SW 1271 (cell line): ENCODE results near the gene RAB3B.

Experiments used
- DNase-seq, 2 experiments: peaks; one replicate each; lab custom pipeline; 2025; lab: John Stamatoyannopoulos, UW

The RAB3B gene

GRCh38 chr1:51871351-51871975 lies 119.0 kb downstream of the RAB3B start:
- DNase-seq, result no peak

GRCh38 chr1:51870603-51871350 lies 119.7 kb downstream of the RAB3B start:
- DNase-seq, result no peak

GRCh38 chr1:51867479-51868232 lies 122.8 kb downstream of the RAB3B start:
- no peak for DNase-seq

DNA sequence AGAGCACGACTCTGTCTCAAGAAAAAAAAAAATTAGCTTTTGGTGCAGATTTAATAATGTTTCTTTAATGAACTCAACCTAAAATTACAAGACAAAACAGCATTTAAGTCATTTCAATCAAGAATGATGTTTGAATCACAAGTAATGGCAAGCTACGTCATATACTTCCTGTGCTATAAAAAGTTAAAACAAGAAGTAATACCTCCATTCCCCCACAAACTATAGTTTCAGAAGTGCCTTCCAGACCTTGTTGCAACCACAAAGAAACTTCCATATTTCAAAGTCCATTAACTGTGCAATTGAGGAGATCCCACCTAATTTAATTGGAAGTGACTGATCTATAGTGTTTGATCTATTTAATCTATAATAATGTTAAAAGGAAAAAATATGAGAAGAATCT lies 127.1 kb downstream of the RAB3B start:
- DNase-seq, result no peak

GRCh38 chr1:51861669-51862068 lies 128.8 kb downstream of the RAB3B start:
- DNase-seq, result no peak

DNA sequence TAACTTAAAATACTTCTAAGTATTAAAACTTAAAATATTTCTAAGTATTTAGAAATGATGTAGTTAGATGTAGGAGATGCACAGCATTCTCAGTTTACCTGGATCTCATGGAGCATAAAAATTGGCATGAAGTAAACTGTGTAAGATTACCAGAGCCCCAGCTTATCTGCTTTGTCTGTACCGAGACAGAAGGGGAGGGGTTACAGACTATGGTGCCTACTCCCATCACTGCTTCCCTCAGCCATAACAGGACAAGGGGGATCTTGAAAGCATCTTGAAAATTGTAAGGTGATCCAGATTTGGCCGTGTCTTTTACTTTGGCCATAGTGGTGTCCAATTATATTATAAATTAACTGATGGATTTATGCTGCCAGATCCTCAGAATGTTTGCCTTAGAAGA lies 130.8 kb downstream of the RAB3B start:
- no peak for DNase-seq

- no peak for DNase-seq
Observed at GRCh38 chr1:51859333-51859732, 131.2 kb downstream of the RAB3B start.

- DNase-seq, result no peak
Observed at GRCh38 chr1:51858892-51859291, 131.6 kb downstream of the RAB3B start.
